ENCODE data around the gene UBASH3B. TPM values are rescaled to one million over a fixed set of nuclear protein-coding genes. Genes with fewer than 3 reads are reported as not detected.

Gene UBASH3B
- total and polyA plus RNA-seq, 2 experiments from 2014 or later: 5.1 to 11.1 TPM

- 48% methylated on average over 6 of the region's 6 CpGs for WGBS (ENCODE audit: low lambda C conversion rate, missing lambda C conversion rate)
- no peak overlapping the region for H3K4me2 ChIP-seq
- no peaks in the 10 kb centered on the region for H4K20me1 ChIP-seq (ENCODE audit: insufficient read depth, poor library complexity, severe bottlenecking)
- H3K36me3 ChIP-seq (replicated peaks; ENCODE audit: insufficient read depth, low read depth): no peaks in the 10 kb centered on the region
- H3K9me2 ChIP-seq (replicated peaks; ENCODE audit: insufficient read depth): no peaks in the 10 kb centered on the region
- H3K27ac ChIP-seq: no peak overlapping the region
- no peaks in the 10 kb centered on the region for H3K79me2 ChIP-seq
- no peak overlapping the region for H3K4me3 ChIP-seq
- H3K27me3 ChIP-seq: no peaks in the 10 kb centered on the region
- H2AFZ ChIP-seq: no peak overlapping the region
- no peaks in the 10 kb centered on the region for H3K4me1 ChIP-seq (ENCODE audit: insufficient read depth)
- TF ChIP-seq CTCF (IDR thresholded peaks at IDR 0.05; ENCODE audit: poor library complexity) (no peak), EZH2phosphoT487 (IDR thresholded peaks at IDR 0.05; ENCODE audit: low read depth, severe bottlenecking, unreplicated experiment) (no peak), EZH2 (IDR thresholded peaks at IDR 0.05; ENCODE audit: borderline replicate concordance) (no peak)
- no peak for DNase-seq (ENCODE audit: low spot score)
- no peaks in the 10 kb centered on the region for H3K9me3 ChIP-seq (ENCODE audit: low read depth)
These were observed 177.4 kb downstream of the UBASH3B start for GRCh38 chr11:122832721-122833470.

- Histone ChIP-seq H2AFZ (no peak overlapping the region), H3K4me2 (no peak overlapping the region), H3K9me2 (replicated peaks; ENCODE audit: insufficient read depth) (no peaks in the 10 kb centered on the region), H3K4me3 (no peak overlapping the region), H3K36me3 (replicated peaks; ENCODE audit: insufficient read depth, low read depth) (no peaks in the 10 kb centered on the region), H4K20me1 (ENCODE audit: insufficient read depth, poor library complexity, severe bottlenecking) (no peaks in the 10 kb centered on the region), H3K9me3 (ENCODE audit: low read depth) (no peaks in the 10 kb centered on the region), H3K27ac (no peak overlapping the region), H3K4me1 (ENCODE audit: insufficient read depth) (no peaks in the 10 kb centered on the region), H3K79me2 (no peaks in the 10 kb centered on the region), H3K27me3 (no peaks in the 10 kb centered on the region)
- no peak for DNase-seq (ENCODE audit: low spot score)
- TF ChIP-seq EZH2phosphoT487 (IDR thresholded peaks at IDR 0.05; ENCODE audit: low read depth, severe bottlenecking, unreplicated experiment) (no peak), CTCF (IDR thresholded peaks at IDR 0.05; ENCODE audit: poor library complexity) (no peak), EZH2 (IDR thresholded peaks at IDR 0.05; ENCODE audit: borderline replicate concordance) (no peak)
- 88% methylated on average over 7 of the region's 7 CpGs for WGBS (ENCODE audit: low lambda C conversion rate, missing lambda C conversion rate)
These were observed 178.4 kb downstream of the UBASH3B start for GRCh38 chr11:122833846-122834464.

GRCh38 chr11:122836916-122837315, 181.4 kb downstream of the UBASH3B start:
- Histone ChIP-seq H3K27ac (no peak overlapping the region), H3K27me3 (no peaks in the 10 kb centered on the region), H3K4me1 (ENCODE audit: insufficient read depth) (no peaks in the 10 kb centered on the region), H3K4me2 (no peak overlapping the region), H3K36me3 (replicated peaks; ENCODE audit: insufficient read depth, low read depth) (no peaks in the 10 kb centered on the region), H2AFZ (no peak overlapping the region), H3K9me2 (replicated peaks; ENCODE audit: insufficient read depth) (no peaks in the 10 kb centered on the region), H3K79me2 (no peaks in the 10 kb centered on the region), H3K9me3 (ENCODE audit: low read depth) (no peaks in the 10 kb centered on the region), H3K4me3 (no peak overlapping the region), H4K20me1 (ENCODE audit: insufficient read depth, poor library complexity, severe bottlenecking) (no peaks in the 10 kb centered on the region)
- TF ChIP-seq EZH2 (IDR thresholded peaks at IDR 0.05; ENCODE audit: borderline replicate concordance) (no peak), CTCF (IDR thresholded peaks at IDR 0.05; ENCODE audit: poor library complexity) (no peak), EZH2phosphoT487 (IDR thresholded peaks at IDR 0.05; ENCODE audit: low read depth, severe bottlenecking, unreplicated experiment) (no peak)
- DNase-seq (ENCODE audit: low spot score): no peak
